WERI-Rb-1 (cell line): ENCODE measurements around the gene PUS10.

Experiments
- DNase-seq: peaks from one replicate; pipeline ENCODE4 v3.0.0-alpha.2; 2020
- H3K27ac ChIP-seq: fragments of 250-450 bp; sonication (Bioruptor Pico); 2 replicates; pipeline ENCODE4 v1.5.1; 2020; ENCODE audit warnings: mild to moderate bottlenecking, moderate library complexity
- H3K27me3 ChIP-seq: fragments of 250-450 bp; sonication (Bioruptor Pico); 2 replicates; pipeline ENCODE4 v1.5.1; 2021; ENCODE audit warnings: mild to moderate bottlenecking, low read depth, moderate library complexity; ENCODE audit not compliant: insufficient read depth, severe bottlenecking
- H3K36me3 ChIP-seq: fragments of 250-450 bp; sonication (Bioruptor Pico); 2 replicates; pipeline ENCODE4 v1.5.1; 2020; ENCODE audit warnings: mild to moderate bottlenecking, moderate library complexity
- H3K4me3 ChIP-seq: 2 replicates; pipeline ENCODE4 v1.5.1; 2011; ENCODE audit warnings: low read depth, mild to moderate bottlenecking, control low read depth, low read length
- H3K9me3 ChIP-seq: fragments of 250-450 bp; sonication (Bioruptor Pico); 2 replicates; pipeline ENCODE4 v1.5.1; 2021; ENCODE audit warnings: mild to moderate bottlenecking, moderate library complexity; ENCODE audit not compliant: severe bottlenecking
- CTCF ChIP-seq: IDR thresholded peaks from 2 replicates; pipeline ENCODE4 v1.5.1; 2011; ENCODE audit warnings: low read depth, mild to moderate bottlenecking, control low read depth, inconsistent platforms, low read length

Gene PUS10

DNA sequence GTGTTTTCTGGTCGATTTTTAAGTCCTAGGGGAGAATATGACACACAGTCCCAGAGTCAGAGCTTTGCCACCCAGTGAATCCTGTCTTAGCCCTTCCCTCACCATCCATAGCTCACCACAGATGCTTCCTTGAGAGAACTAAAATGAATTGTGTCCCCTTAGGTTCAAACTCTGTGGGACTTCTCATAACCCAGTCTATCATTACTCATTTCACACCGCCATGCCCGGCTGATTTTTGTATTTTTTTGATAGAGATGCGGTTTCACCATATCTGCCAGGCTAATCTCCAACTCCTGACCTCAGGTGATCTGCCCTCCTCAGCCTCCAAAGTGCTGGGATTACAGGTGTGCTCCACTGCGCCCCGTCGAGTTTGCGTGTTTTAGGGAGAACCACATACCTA is 69.9 kb downstream of the PUS10 start:
- DNase-seq, result no peak
- Histone ChIP-seq H3K9me3 (no peaks in the 10 kb centered on the region), H3K27me3 (no peaks in the 10 kb centered on the region), H3K36me3 (no peaks in the 10 kb centered on the region), H3K4me3 (no peak overlapping the region), H3K27ac (no peak overlapping the region)
- no peak for TF ChIP-seq CTCF

GRCh38 chr2:60947056-60947455 is 71.0 kb downstream of the PUS10 start:
- no peaks in the 10 kb centered on the region for H3K27me3 ChIP-seq
- no peaks in the 10 kb centered on the region for H3K9me3 ChIP-seq
- no peaks in the 10 kb centered on the region for H3K36me3 ChIP-seq
- TF ChIP-seq CTCF, result no peak
- no peak overlapping the region for H3K27ac ChIP-seq
- H3K4me3 ChIP-seq, result no peak overlapping the region
- no peak for DNase-seq

GRCh38 chr2:60945341-60945740 is 72.7 kb downstream of the PUS10 start:
- DNase-seq, result no peak
- Histone ChIP-seq H3K9me3 (no peaks in the 10 kb centered on the region), H3K27ac (no peak overlapping the region), H3K4me3 (no peak overlapping the region), H3K27me3 (no peaks in the 10 kb centered on the region), H3K36me3 (no peaks in the 10 kb centered on the region)
- TF ChIP-seq CTCF, result no peak

DNA sequence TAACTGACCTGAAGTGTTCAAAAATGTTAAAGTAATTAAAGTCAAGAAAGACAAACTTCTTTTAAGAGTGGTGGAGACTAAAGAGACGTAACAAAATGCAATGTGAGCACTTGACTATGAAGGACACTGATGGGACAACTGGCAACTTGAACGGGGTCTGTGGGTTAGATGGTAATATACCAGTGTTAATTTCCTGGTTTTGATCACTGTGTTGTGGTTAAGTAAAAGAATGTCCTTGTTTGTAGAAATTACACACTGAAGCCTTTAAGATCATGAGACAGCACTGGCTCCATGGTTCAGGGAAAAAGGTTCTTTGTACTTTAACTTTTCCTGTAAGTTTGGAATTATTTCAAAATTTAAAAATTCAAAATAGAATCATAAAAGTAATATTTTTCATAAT is 78.4 kb downstream of the PUS10 start:
- no peak overlapping the region for H3K4me3 ChIP-seq
- H3K27ac ChIP-seq, result no peak overlapping the region
- no peak for DNase-seq
- no peak for TF ChIP-seq CTCF
- peaks cover 4% of the 10 kb centered on the region for H3K36me3 ChIP-seq
- no peaks in the 10 kb centered on the region for H3K9me3 ChIP-seq
- H3K27me3 ChIP-seq, result no peaks in the 10 kb centered on the region

DNA sequence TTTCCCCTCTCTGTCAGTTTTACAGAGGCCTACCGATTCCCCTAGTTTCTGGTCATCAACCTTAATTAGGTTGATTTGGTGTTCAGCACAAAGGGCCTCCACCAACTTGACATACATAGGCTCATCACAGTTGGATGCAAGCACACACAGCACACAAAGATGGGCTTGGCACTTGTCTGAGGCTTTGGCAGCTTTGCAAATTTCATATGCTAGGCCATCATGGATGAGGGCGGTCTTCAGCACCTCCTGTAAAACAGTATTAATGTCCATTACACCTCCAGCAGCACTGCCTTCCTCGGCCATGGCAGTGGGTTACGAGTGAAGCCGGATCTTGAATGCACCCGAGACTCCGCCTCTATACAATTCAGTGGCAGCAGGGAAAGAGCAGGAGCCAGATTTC is 79.8 kb downstream of the PUS10 start:
- DNase-seq, result no peak
- H3K4me3 ChIP-seq, result no peak overlapping the region
- TF ChIP-seq CTCF, result no peak
- no peak overlapping the region for H3K27ac ChIP-seq
- peaks cover 4% of the 10 kb centered on the region for H3K36me3 ChIP-seq
- H3K9me3 ChIP-seq, result no peaks in the 10 kb centered on the region
- no peaks in the 10 kb centered on the region for H3K27me3 ChIP-seq

DNA sequence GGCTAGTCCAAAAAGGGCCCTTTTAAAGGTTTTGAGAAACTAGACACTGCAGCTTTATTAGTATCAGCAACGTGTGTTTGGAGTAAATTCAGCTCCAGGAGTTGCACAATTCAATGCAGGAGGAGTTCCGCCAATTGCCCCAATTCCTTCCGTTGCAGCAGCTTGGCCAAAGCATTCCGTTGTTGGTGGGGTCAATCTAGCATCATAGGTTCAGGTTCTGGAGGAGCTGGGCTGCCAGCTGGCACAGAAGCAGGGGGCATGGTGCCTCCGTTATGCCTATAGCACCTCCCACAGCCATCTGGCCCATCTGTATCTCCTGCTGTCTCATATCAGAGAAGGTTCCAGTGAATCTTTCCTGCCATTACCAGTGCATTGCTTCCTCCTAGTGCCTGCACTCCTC is 81.3 kb downstream of the PUS10 start:
- DNase-seq, result no peak
- H3K27me3 ChIP-seq, result no peaks in the 10 kb centered on the region
- H3K4me3 ChIP-seq, result no peak overlapping the region
- no peak for TF ChIP-seq CTCF
- no peaks in the 10 kb centered on the region for H3K9me3 ChIP-seq
- H3K27ac ChIP-seq, result no peak overlapping the region
- H3K36me3 ChIP-seq, result peaks cover 4% of the 10 kb centered on the region
